GM12878 (cell line): ENCODE measurements around the gene HTT-AS.

Source experiments
- BRCA1 ChIP-seq: IDR thresholded peaks from 2 replicates; pipeline ENCODE4 v1.6.1; 2011; ENCODE audit warnings: low read depth, low read length, improper control_type of control experiment
- CBX3 ChIP-seq: fragments of 200-600 bp; sonication (generic); IDR thresholded peaks from 2 replicates; pipeline ENCODE4 v1.6.1; 2016; ENCODE audit warnings: low read depth, borderline replicate concordance
- CREM ChIP-seq: IDR thresholded peaks from 2 replicates; pipeline ENCODE4 v1.6.1; 2014; ENCODE audit warnings: antibody characterized with exemption, low read depth
- EP300 ChIP-seq, 2 experiments: fragments of 150-350 bp in 1 of 2; IDR thresholded peaks; 2 replicates each; pipeline ENCODE4 v1.6.1; 2011 to 2012; ENCODE audit warnings: low read depth in 2 of 2, low read length in 2 of 2, borderline replicate concordance in 1 of 2, improper control_type of control experiment in 1 of 2, inconsistent platforms in 1 of 2; ENCODE audit not compliant: control insufficient read depth in 1 of 2
- JUNB ChIP-seq: IDR thresholded peaks from 2 replicates; pipeline ENCODE4 v1.6.1; 2016; ENCODE audit warnings: antibody characterized with exemption, mild to moderate bottlenecking
- KLF5 ChIP-seq: fragments of 450-650 bp; IDR thresholded peaks from 2 replicates; pipeline ENCODE4 v1.6.1; 2014; ENCODE audit warnings: mild to moderate bottlenecking; ENCODE audit not compliant: partially characterized antibody
- LARP7 ChIP-seq: fragments of 450-650 bp; IDR thresholded peaks from 2 replicates; pipeline ENCODE4 v1.6.1; 2017; ENCODE audit warnings: mild to moderate bottlenecking
- MEF2A ChIP-seq: IDR thresholded peaks from 2 replicates; pipeline ENCODE4 v1.6.1; 2011; ENCODE audit warnings: low read depth, mild to moderate bottlenecking, low read length, moderate library complexity; ENCODE audit not compliant: insufficient read depth
- PML ChIP-seq: IDR thresholded peaks from 2 replicates; pipeline ENCODE4 v1.6.1; 2012; ENCODE audit warnings: low read length, inconsistent platforms
- POLR2A ChIP-seq: IDR thresholded peaks from 2 replicates; pipeline ENCODE4 v1.6.1; 2011; ENCODE audit warnings: low read depth, mild to moderate bottlenecking, low read length
- TCF12 ChIP-seq: IDR thresholded peaks from 2 replicates; pipeline ENCODE4 v1.6.1; 2011; ENCODE audit warnings: low read depth, mild to moderate bottlenecking, low read length
- TF ChIP-seq, protein P1 (sequence below), 3 experiments: IDR thresholded peaks in 2 of 3; conservative IDR thresholded peaks in 1 of 3; 2 replicates each; pipeline ENCODE4 v1.5.1; 2011; ENCODE audit warnings: low read depth in 3 of 3, low read length in 3 of 3, mild to moderate bottlenecking in 3 of 3, control low read depth in 2 of 3, moderate library complexity in 2 of 3, inconsistent platforms in 1 of 3, mixed read lengths in 1 of 3; ENCODE audit not compliant: control insufficient read depth in 2 of 3, insufficient read depth in 1 of 3; ENCODE audit errors: extremely low read depth in 1 of 3
- TF ChIP-seq, protein P2 (sequence below): fragments of 450-650 bp; IDR thresholded peaks from 2 replicates; pipeline ENCODE4 v1.6.1; 2017; ENCODE audit warnings: mild to moderate bottlenecking

DNA sequence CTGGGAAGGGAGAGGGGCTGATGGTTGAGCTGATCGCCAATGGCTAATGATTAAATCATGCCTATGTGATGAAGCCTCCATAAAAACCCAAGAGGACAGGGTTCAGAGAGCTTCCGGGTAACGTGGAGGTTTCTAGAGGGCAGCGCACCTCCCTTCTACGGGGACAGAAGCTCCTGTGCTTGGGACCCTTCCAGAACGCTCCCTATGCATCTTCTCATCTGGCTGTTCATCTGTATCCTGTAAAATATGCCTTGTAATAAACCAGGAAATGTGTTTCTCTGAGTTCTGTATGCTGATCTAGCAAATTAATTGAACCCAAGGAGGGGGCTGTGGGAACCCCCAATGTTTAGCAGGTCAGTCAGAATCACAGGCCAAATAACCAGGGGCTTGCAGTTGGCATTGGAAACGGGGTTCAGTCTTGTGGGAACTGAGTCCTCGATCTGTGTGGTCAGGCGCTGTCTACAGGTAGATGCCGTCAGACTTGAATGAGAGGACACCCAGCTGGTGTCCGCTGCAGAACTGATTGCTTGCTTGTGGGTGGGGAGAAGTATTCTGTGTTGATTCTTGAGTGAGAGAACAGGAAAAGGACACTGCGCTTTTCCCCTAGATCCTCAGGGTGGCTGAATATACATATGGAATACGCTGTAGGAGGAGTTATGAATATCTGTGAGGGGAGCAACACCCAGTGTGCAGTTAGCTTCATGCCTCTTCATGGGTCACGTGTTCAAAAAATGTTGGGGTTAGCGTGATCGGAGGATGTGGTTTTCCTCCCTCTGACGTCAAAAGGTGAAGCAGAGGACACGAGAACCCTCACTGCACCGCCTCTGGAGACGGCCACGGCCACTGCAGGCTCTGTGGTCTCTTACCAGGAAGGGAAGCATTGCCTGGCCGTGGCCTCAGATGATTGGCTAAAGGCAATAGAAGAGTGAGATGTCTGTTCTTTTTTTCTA, 29.2 kb downstream of the HTT-AS start:
- TF ChIP-seq PML (no peak), POLR2A (no peak), MEF2A (no peak), JUNB (no peak), TCF12 (peak; percentile 25; the same call in 1 of the 2 replicates), LARP7 (no peak), BRCA1 (no peak), EP300 (IDR thresholded peaks at IDR 0.05; ENCODE audit: borderline replicate concordance in 1 of 2, control insufficient read depth in 1 of 2, low read depth in 2 of 2, low read length in 2 of 2) (peak; percentile 47 to 50; a peak in 2 of 4 replicates), CREM (peak; percentile 95), CBX3 (no peak), KLF5 (no peak)
- TF ChIP-seq, protein P1, sequence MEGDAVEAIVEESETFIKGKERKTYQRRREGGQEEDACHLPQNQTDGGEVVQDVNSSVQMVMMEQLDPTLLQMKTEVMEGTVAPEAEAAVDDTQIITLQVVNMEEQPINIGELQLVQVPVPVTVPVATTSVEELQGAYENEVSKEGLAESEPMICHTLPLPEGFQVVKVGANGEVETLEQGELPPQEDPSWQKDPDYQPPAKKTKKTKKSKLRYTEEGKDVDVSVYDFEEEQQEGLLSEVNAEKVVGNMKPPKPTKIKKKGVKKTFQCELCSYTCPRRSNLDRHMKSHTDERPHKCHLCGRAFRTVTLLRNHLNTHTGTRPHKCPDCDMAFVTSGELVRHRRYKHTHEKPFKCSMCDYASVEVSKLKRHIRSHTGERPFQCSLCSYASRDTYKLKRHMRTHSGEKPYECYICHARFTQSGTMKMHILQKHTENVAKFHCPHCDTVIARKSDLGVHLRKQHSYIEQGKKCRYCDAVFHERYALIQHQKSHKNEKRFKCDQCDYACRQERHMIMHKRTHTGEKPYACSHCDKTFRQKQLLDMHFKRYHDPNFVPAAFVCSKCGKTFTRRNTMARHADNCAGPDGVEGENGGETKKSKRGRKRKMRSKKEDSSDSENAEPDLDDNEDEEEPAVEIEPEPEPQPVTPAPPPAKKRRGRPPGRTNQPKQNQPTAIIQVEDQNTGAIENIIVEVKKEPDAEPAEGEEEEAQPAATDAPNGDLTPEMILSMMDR (IDR thresholded peaks at IDR 0.05 in 2 of 3, conservative IDR thresholded peaks at IDR 0.05 in 1 of 3; ENCODE audit: control insufficient read depth in 2 of 3, extremely low read depth in 1 of 3, insufficient read depth in 1 of 3, low read depth in 3 of 3, low read length in 3 of 3) = no peak
- TF ChIP-seq, protein P2, sequence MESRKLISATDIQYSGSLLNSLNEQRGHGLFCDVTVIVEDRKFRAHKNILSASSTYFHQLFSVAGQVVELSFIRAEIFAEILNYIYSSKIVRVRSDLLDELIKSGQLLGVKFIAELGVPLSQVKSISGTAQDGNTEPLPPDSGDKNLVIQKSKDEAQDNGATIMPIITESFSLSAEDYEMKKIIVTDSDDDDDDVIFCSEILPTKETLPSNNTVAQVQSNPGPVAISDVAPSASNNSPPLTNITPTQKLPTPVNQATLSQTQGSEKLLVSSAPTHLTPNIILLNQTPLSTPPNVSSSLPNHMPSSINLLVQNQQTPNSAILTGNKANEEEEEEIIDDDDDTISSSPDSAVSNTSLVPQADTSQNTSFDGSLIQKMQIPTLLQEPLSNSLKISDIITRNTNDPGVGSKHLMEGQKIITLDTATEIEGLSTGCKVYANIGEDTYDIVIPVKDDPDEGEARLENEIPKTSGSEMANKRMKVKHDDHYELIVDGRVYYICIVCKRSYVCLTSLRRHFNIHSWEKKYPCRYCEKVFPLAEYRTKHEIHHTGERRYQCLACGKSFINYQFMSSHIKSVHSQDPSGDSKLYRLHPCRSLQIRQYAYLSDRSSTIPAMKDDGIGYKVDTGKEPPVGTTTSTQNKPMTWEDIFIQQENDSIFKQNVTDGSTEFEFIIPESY = no peak
